Cardiac fibroblast (primary cell): ENCODE data around the gene HGFAC.

Source experiments
- DNase-seq, 2 donors: peaks; one replicate each; pipeline versions ENCODE4 v3.0.0 to v3.0.0-alpha.2; 2010; ENCODE audit warnings: low read depth in 2 of 2
- H3K4me3 ChIP-seq, 2 donors: replicated peaks in 1 of 2; 1 replicate in 1 of 2; 2 replicates in 1 of 2; pipeline ENCODE4 v1.5.1; 2011; ENCODE audit warnings: low read depth in 2 of 2, low read length in 2 of 2, mild to moderate bottlenecking in 2 of 2, moderate library complexity in 1 of 2
- TF ChIP-seq, protein P1 (sequence below): IDR thresholded peaks from one replicate; pipeline ENCODE4 v1.5.1; 2011; ENCODE audit warnings: low read depth, mild to moderate bottlenecking, low read length, inconsistent platforms

Gene HGFAC

DNA sequence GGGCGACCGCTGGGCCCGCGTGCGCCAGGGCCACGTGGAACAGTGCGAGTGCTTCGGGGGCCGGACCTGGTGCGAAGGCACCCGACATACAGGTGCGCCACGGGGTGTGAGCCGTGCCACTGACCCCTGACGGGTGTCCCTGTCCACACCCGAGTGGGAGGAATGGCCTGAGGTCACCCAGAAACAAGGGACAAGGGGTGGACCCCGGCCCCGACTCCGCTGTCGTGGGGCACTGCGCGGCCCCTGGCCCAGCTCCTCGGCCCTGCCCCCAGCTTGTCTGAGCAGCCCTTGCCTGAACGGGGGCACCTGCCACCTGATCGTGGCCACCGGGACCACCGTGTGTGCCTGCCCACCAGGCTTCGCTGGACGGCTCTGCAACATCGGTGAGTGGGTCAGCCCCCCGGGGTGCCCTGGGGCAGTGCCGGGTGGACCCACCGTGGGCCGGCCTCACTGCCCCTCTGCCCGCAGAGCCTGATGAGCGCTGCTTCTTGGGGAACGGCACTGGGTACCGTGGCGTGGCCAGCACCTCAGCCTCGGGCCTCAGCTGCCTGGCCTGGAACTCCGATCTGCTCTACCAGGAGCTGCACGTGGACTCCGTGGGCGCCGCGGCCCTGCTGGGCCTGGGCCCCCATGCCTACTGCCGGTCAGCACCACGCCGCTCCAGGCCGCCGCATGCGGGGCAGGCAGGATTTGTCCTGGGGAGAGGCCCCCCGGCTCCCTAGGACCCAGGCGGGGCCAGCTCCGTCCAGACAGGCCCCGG is 2.8 kb downstream of the HGFAC start:
- TF ChIP-seq, protein P1, sequence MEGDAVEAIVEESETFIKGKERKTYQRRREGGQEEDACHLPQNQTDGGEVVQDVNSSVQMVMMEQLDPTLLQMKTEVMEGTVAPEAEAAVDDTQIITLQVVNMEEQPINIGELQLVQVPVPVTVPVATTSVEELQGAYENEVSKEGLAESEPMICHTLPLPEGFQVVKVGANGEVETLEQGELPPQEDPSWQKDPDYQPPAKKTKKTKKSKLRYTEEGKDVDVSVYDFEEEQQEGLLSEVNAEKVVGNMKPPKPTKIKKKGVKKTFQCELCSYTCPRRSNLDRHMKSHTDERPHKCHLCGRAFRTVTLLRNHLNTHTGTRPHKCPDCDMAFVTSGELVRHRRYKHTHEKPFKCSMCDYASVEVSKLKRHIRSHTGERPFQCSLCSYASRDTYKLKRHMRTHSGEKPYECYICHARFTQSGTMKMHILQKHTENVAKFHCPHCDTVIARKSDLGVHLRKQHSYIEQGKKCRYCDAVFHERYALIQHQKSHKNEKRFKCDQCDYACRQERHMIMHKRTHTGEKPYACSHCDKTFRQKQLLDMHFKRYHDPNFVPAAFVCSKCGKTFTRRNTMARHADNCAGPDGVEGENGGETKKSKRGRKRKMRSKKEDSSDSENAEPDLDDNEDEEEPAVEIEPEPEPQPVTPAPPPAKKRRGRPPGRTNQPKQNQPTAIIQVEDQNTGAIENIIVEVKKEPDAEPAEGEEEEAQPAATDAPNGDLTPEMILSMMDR: no peak
- H3K4me3 ChIP-seq: no peak overlapping the region
- DNase-seq: no peak

DNA sequence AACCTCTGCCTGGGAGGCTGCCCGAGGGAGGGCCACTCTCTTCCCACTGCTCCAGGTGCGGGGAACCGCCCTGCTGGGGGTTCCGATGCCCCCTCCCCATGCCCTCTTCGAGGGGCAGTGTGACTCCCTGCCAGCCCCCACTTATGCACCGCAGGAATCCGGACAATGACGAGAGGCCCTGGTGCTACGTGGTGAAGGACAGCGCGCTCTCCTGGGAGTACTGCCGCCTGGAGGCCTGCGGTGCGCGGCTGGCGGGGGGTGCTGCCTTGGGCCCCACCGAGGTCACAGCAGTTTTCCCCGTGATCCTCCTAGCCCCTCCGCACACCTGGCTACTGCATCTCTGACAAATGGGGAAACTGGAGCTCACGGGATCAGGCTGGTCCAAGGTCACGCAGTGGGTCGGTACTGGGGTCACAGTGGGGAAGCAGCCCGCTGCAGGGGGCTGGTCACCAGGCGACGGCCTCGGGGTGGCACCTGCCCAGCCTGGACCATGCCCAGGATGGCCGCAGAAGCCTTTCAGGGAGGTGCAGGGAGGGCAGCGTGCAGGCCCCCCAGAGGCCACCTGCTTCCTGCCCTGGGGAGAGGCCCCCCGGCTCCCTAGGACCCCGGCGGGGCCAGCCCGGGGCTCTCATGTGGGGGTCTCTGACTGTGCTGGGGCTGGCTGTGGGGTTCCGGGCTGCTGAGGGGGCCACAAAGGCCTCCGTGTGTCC is 3.5 kb downstream of the HGFAC start:
- TF ChIP-seq, protein P1: no peak
- DNase-seq: no peak
- H3K4me3 ChIP-seq: no peak overlapping the region

DNA sequence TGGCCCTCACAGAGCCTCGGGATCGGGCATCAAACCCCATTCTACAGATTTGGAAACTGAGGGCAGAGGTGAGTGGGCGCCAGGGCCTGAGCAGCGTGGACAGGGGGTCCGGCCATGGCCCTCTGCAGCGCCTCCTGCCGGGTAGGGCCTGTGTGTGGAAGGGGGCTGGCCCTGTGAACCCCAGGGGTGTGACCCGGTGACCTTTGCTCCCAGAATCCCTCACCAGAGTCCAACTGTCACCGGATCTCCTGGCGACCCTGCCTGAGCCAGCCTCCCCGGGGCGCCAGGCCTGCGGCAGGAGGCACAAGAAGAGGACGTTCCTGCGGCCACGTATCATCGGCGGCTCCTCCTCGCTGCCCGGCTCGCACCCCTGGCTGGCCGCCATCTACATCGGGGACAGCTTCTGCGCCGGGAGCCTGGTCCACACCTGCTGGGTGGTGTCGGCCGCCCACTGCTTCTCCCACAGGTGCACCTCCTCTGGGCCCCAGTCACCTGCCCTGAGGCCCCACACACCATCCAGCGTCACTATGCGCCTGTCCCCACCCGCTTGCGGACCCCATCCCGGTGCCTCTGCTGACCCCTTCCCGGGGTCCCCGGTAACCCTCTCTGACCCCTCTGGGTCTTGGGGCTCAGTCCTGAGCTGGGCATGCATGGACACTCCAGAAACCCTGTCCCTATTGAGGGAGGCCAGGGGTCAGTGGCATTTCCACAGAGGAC is 4.2 kb downstream of the HGFAC start:
- TF ChIP-seq, protein P1: no peak
- no peak overlapping the region for H3K4me3 ChIP-seq
- DNase-seq: no peak

DNA sequence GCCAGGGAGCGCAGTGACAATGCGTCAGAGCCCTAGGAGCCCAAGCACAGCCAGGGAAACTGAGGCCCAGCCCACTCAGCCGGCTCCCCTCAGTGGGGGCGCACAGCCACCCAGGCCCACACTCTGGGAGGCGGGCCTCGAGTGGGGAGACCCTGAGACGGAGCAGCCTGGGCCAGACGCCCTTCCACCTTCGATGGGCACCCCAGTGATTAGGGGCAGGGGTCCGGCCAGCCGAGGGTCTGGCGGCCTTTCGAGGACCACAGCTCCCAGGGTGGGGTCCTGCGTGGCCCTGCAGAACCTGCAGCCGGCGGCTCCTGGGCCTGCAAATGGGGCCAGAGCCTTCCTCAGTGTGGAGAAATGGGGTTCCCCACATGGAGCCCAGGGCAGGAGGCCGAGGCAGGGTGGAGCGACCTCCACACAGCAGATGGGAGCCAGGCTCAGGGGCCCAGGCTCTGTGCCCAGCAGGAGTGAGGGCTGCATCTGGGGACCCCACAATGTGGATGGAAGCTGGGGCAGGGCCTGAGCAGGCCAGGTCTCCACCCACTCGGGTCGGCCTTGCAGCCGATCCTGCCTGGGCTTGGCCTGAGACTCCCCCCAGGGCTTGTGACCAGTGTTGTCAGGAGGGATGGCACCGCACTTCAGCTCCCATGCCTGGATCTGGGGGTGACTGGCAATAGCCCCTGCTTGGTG is 5.0 kb downstream of the HGFAC start:
- no peak for DNase-seq
- H3K4me3 ChIP-seq: no peak overlapping the region
- TF ChIP-seq, protein P1: no peak

DNA sequence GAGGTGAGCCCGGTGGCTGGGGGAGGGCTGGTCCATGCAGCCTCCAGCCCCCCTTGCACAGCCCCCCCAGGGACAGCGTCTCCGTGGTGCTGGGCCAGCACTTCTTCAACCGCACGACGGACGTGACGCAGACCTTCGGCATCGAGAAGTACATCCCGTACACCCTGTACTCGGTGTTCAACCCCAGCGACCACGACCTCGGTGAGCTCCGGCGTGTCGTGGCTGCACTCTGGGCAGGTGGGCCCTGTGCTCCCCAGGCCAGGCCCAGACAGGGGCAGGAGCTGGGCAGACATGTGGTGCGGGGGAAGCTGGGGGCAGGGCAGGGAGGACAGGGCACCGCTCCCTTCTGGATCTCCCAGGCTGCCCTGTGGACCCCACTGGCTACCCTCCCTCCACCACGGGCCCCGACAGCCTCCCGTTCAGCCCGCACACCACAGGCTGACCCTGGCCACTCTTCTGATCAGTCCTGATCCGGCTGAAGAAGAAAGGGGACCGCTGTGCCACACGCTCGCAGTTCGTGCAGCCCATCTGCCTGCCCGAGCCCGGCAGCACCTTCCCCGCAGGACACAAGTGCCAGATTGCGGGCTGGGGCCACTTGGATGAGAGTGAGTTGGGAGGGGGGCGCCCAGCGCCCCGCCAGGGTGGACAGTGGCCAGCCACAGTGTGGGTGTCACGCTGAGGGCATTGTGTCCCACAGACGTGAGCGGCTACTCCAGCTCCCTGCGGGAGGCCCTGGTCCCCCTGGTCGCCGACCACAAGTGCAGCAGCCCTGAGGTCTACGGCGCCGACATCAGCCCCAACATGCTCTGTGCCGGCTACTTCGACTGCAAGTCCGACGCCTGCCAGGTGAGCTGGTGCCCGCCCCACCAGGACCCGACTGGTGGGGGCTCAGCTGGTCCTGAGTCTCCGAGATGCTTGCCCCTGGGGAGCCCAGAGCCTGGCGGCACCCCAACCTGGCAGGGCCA is 5.9 kb downstream of the HGFAC start:
- H3K4me3 ChIP-seq: no peak overlapping the region
- DNase-seq: no peak
- TF ChIP-seq, protein P1: no peak
